ENCODE results near the gene NME2. TPM values are rescaled to one million over a fixed set of nuclear protein-coding genes. Genes with fewer than 3 reads are reported as not detected.

The NME2 gene
- total RNA-seq, 1 donor = 524 TPM

GRCh38 chr17:51149163-51149562 is 17.0 kb upstream of the NME2 start:
- DNase-seq (ENCODE audit: insufficient read length, low spot score, missing footprints) = no peak
- Histone ChIP-seq H3K79me2 (ENCODE audit: insufficient read depth, low read length) (peaks cover 7% of the 10 kb centered on the region), H3K4me3 (ENCODE audit: insufficient read depth, low read length) (no peak overlapping the region), H2AFZ (ENCODE audit: low read length) (no peak overlapping the region), H3K9me3 (ENCODE audit: low read depth, low read length) (no peaks in the 10 kb centered on the region), H3K27ac (ENCODE audit: low read depth, low read length) (no peak overlapping the region), H3K4me2 (ENCODE audit: insufficient read depth, low read length) (no peak overlapping the region), H3K36me3 (ENCODE audit: insufficient read depth, low read length) (no peaks in the 10 kb centered on the region), H3K4me1 (ENCODE audit: insufficient read depth, low read length) (peaks cover 8% of the 10 kb centered on the region), H3K27me3 (ENCODE audit: insufficient read depth, low read length) (no peaks in the 10 kb centered on the region), H4K20me1 (ENCODE audit: insufficient read depth, low read length) (no peaks in the 10 kb centered on the region)
- TF ChIP-seq CTCF (IDR thresholded peaks at IDR 0.05; ENCODE audit: extremely low read depth, low read depth, low read length) = no peak

GRCh38 chr17:51150932-51151331 is 15.3 kb upstream of the NME2 start:
- H3K27ac ChIP-seq (ENCODE audit: low read depth, low read length) = no peak overlapping the region
- H3K4me2 ChIP-seq (ENCODE audit: insufficient read depth, low read length) = no peak overlapping the region
- no peaks in the 10 kb centered on the region for H3K27me3 ChIP-seq (ENCODE audit: insufficient read depth, low read length)
- H3K36me3 ChIP-seq (ENCODE audit: insufficient read depth, low read length) = peaks cover 7% of the 10 kb centered on the region
- peaks cover 25% of the 10 kb centered on the region for H3K79me2 ChIP-seq (ENCODE audit: insufficient read depth, low read length)
- peak; percentile 52 for DNase-seq (ENCODE audit: insufficient read length, low spot score, missing footprints)
- H4K20me1 ChIP-seq (ENCODE audit: insufficient read depth, low read length) = peaks cover 5% of the 10 kb centered on the region
- TF ChIP-seq CTCF (IDR thresholded peaks at IDR 0.05; ENCODE audit: extremely low read depth, low read depth, low read length) = no peak
- no peak overlapping the region for H3K4me3 ChIP-seq (ENCODE audit: insufficient read depth, low read length)
- no peaks in the 10 kb centered on the region for H3K9me3 ChIP-seq (ENCODE audit: low read depth, low read length)
- peaks cover 17% of the 10 kb centered on the region for H3K4me1 ChIP-seq (ENCODE audit: insufficient read depth, low read length)
- no peak overlapping the region for H2AFZ ChIP-seq (ENCODE audit: low read length)

- TF ChIP-seq CTCF (IDR thresholded peaks at IDR 0.05; ENCODE audit: extremely low read depth, low read depth, low read length) = no peak
- Histone ChIP-seq H4K20me1 (ENCODE audit: insufficient read depth, low read length) (peaks cover 8% of the 10 kb centered on the region), H3K4me3 (ENCODE audit: insufficient read depth, low read length) (peak overlapping the region; percentile 83), H3K4me1 (ENCODE audit: insufficient read depth, low read length) (peaks cover 15% of the 10 kb centered on the region), H3K4me2 (ENCODE audit: insufficient read depth, low read length) (peak overlapping the region; percentile 83), H3K27ac (ENCODE audit: low read depth, low read length) (peak overlapping the region; percentile 93), H3K9me3 (ENCODE audit: low read depth, low read length) (no peaks in the 10 kb centered on the region), H2AFZ (ENCODE audit: low read length) (peak overlapping the region; percentile 95), H3K27me3 (ENCODE audit: insufficient read depth, low read length) (no peaks in the 10 kb centered on the region), H3K36me3 (ENCODE audit: insufficient read depth, low read length) (peaks cover 24% of the 10 kb centered on the region), H3K79me2 (ENCODE audit: insufficient read depth, low read length) (peaks cover 44% of the 10 kb centered on the region)
- DNase-seq (ENCODE audit: insufficient read length, low spot score, missing footprints) = peak; percentile 62
Measured at GRCh38 chr17:51152766-51153209, 13.4 kb upstream of the NME2 start.

- Histone ChIP-seq H3K4me1 (ENCODE audit: insufficient read depth, low read length) (peaks cover 15% of the 10 kb centered on the region), H3K79me2 (ENCODE audit: insufficient read depth, low read length) (peaks cover 50% of the 10 kb centered on the region), H3K4me3 (ENCODE audit: insufficient read depth, low read length) (peak within 1 kb of the TSS; percentile 83), H3K9me3 (ENCODE audit: low read depth, low read length) (no peaks in the 10 kb centered on the region), H2AFZ (ENCODE audit: low read length) (peak within 1 kb of the TSS; percentile 96), H3K4me2 (ENCODE audit: insufficient read depth, low read length) (peak within 1 kb of the TSS; percentile 83), H4K20me1 (ENCODE audit: insufficient read depth, low read length) (peaks cover 9% of the 10 kb centered on the region), H3K27me3 (ENCODE audit: insufficient read depth, low read length) (no peaks in the 10 kb centered on the region), H3K36me3 (ENCODE audit: insufficient read depth, low read length) (peaks cover 26% of the 10 kb centered on the region), H3K27ac (ENCODE audit: low read depth, low read length) (peak within 1 kb of the TSS; percentile 93)
- peak; percentile 99 for TF ChIP-seq CTCF (IDR thresholded peaks at IDR 0.05; ENCODE audit: extremely low read depth, low read depth, low read length)
- peak; percentile 96 for DNase-seq (ENCODE audit: insufficient read length, low spot score, missing footprints)
Measured at GRCh38 chr17:51153210-51154072, 12.8 kb upstream of the NME2 start, which contains the start of gene NME1. Gene NME1 (plus strand): TSS chr17:51153559. CDS start chr17:51155655, 2,096 bp downstream.

Measured in osteoblast (primary cell).